Upper lobe of left lung (tissue), 6 donors: ENCODE results near the gene CPNE7. TPM values are rescaled to one million over a fixed set of nuclear protein-coding genes. Genes with fewer than 3 reads are reported as not detected.

Experiments used
- ATAC-seq, 2 donors: fragments of 200-7000 bp; cut with Tn5 transposase; one replicate each; pipeline ENCODE4 v1.9.1; 2022; ENCODE audit warnings: mild to moderate bottlenecking in 2 of 2, moderate library complexity in 2 of 2; ENCODE audit not compliant: low FRiP score in 2 of 2
- DNase-seq, 2 donors: peaks; one replicate each; pipeline ENCODE4 v3.0.0-alpha.2; 2019 to 2020
- H3K27ac ChIP-seq, 4 donors: fragments of 200-600 bp; sonication (generic); one replicate each; pipeline ENCODE4 v1.5.1; 2016 to 2019
- H3K27me3 ChIP-seq, 4 donors: fragments of 200-600 bp; sonication (generic); one replicate each; pipeline ENCODE4 v1.5.1; 2017 to 2019
- H3K36me3 ChIP-seq, 4 donors: fragments of 200-600 bp; sonication (generic); one replicate each; pipeline ENCODE4 v1.5.1; 2016 to 2019
- H3K4me1 ChIP-seq, 4 donors: fragments of 200-600 bp; sonication (generic); one replicate each; pipeline ENCODE4 v1.5.1; 2018 to 2019
- H3K4me3 ChIP-seq, 4 donors: fragments of 200-600 bp; sonication (generic); one replicate each; pipeline ENCODE4 v1.5.1; 2017 to 2019; ENCODE audit warnings: mild to moderate bottlenecking in 2 of 4, moderate library complexity in 1 of 4
- H3K9me3 ChIP-seq, 4 donors: fragments of 200-600 bp; sonication (generic); one replicate each; pipeline ENCODE4 v1.5.1; 2018 to 2019
- EP300 ChIP-seq, 4 donors: sonication (generic); formaldehyde crosslinking; IDR thresholded peaks; one replicate each; pipeline ENCODE4 v1.5.1; 2017; ENCODE audit warnings: antibody characterized with exemption in 4 of 4, control low read depth in 2 of 4
- POLR2A ChIP-seq, 4 donors: fragments of 450-650 bp; IDR thresholded peaks; one replicate each; pipeline ENCODE4 v1.5.1; 2016 to 2017; ENCODE audit warnings: antibody characterized with exemption in 4 of 4, mild to moderate bottlenecking in 2 of 4
- POLR2AphosphoS5 ChIP-seq, 2 donors: sonication (generic); formaldehyde crosslinking; IDR thresholded peaks; one replicate each; pipeline ENCODE4 v1.5.1; 2017; ENCODE audit warnings: antibody characterized with exemption in 2 of 2
- WGBS, 2 donors: methylation state at CpG; one replicate each; pipeline ENCODE4 v1.1.5; 2017 to 2018; 5-methylcytosine and 5-hydroxymethylcytosine counted together
- total RNA-seq, 6 donors: library from RNA; depleted of rRNA in 4 of 6; stranded (reverse); fragments of >200 nt in 4 of 6; gene quantifications; one replicate each; pipeline versions ENCODE4 v1.1.0 to v1.2.1, GENCODE V29; 2016 to 2021
- TF ChIP-seq, protein P1 (sequence below), 6 experiments: fragments of 450-650 bp in 4 of 6; fragments of 200-600 bp in 2 of 6; sonication (generic) in 2 of 6; IDR thresholded peaks; one replicate each; pipeline ENCODE4 v1.5.1; 2016 to 2019; ENCODE audit warnings: antibody characterized with exemption in 6 of 6
- donor health status: DM: no; HTN: no; CAD: no; lungs with moderate emphysema.
- donor health status: DM: no; HTN: yes; CAD: no; lungs with severe emphysema.

Gene CPNE7
- total RNA-seq, 6 donors from 2014 or later, result 1.4 to 14.7 (median 3.6) TPM; not detected in 2

- Histone ChIP-seq H3K4me3 (no peak overlapping the region), H3K27ac (no peak overlapping the region), H3K27me3 (no peaks in the 10 kb centered on the region), H3K4me1 (peaks cover 16 to 41% (median 27%) of the 10 kb centered on the region in 4 donors), H3K9me3 (no peaks in the 10 kb centered on the region), H3K36me3 (peaks cover 13 to 62% (median 45%) of the 10 kb centered on the region in 4 donors)
- 86 to 92% methylated on average over 16 to 17 of the region's 19 CpGs for WGBS, 2 donors
- no peak for TF ChIP-seq POLR2A (IDR thresholded peaks at IDR 0.05)
- TF ChIP-seq, protein P1, sequence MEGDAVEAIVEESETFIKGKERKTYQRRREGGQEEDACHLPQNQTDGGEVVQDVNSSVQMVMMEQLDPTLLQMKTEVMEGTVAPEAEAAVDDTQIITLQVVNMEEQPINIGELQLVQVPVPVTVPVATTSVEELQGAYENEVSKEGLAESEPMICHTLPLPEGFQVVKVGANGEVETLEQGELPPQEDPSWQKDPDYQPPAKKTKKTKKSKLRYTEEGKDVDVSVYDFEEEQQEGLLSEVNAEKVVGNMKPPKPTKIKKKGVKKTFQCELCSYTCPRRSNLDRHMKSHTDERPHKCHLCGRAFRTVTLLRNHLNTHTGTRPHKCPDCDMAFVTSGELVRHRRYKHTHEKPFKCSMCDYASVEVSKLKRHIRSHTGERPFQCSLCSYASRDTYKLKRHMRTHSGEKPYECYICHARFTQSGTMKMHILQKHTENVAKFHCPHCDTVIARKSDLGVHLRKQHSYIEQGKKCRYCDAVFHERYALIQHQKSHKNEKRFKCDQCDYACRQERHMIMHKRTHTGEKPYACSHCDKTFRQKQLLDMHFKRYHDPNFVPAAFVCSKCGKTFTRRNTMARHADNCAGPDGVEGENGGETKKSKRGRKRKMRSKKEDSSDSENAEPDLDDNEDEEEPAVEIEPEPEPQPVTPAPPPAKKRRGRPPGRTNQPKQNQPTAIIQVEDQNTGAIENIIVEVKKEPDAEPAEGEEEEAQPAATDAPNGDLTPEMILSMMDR (IDR thresholded peaks at IDR 0.05), result peak in 1 of 6 experiments; percentile 1
- DNase-seq, result no peak
- ATAC-seq, result no peak
Observed at GRCh38 chr16:89557690-89558490, 17.7 kb upstream of the CPNE7 start.

- H3K9me3 ChIP-seq, result no peaks in the 10 kb centered on the region
- H3K4me3 ChIP-seq, result peak within 1 kb of the TSS; percentile 64 to 87 (median 72)
- peak within 1 kb of the TSS; percentile 94 to 99 (median 98) for H3K27ac ChIP-seq
- 0 to 1% methylated on average over 30 to 42 of the region's 87 CpGs for WGBS, 2 donors
- ATAC-seq, result peak; percentile 96 to 97
- no peaks in the 10 kb centered on the region for H3K27me3 ChIP-seq
- DNase-seq, result peak; percentile 96
- peaks cover 20 to 58% (median 46%) of the 10 kb centered on the region in 4 donors for H3K36me3 ChIP-seq
- H3K4me1 ChIP-seq, result peaks cover 32 to 65% (median 48%) of the 10 kb centered on the region in 4 donors
- TF ChIP-seq POLR2A (IDR thresholded peaks at IDR 0.05) (peak; percentile 72 to 100 (median 97)), POLR2AphosphoS5 (IDR thresholded peaks at IDR 0.05) (peak; percentile 94 to 95), EP300 (IDR thresholded peaks at IDR 0.05) (peak in 1 of 4 donors; percentile 37)
- TF ChIP-seq, protein P1 (IDR thresholded peaks at IDR 0.05), result peak in 2 of 6 experiments; percentile 7 to 31
Observed at GRCh38 chr16:89560378-89561141, 15.0 kb upstream of the CPNE7 start, which contains the start of gene RPL13. RPL13 (plus strand) TSS chr16:89560682; CDS start chr16:89560960, 278 bp downstream.

DNA sequence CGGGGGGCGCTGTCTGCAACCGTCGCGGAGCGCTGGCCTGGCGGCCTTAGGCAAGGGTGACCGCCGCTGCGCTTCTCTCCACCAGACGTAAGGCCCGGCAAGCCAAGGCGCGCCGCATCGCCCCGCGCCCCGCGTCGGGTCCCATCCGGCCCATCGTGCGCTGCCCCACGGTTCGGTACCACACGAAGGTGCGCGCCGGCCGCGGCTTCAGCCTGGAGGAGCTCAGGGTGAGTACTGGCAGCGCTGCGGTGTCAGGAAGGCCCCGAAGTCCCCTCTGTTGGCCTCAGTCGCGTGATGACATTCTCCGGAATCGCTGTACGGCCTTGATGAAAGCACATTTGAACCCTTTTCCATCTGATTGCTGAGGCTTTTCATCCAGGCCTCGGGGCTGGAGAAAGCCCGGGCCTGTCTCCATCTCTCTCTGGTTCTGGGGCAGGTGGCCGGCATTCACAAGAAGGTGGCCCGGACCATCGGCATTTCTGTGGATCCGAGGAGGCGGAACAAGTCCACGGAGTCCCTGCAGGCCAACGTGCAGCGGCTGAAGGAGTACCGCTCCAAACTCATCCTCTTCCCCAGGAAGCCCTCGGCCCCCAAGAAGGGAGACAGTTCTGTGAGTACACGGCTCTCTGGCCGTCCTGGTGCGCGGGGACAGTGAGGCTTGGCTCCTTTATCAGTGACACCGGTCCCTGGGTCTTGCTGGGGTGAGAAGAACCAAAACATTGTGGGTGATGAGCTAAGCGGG is 14.2 kb upstream of the CPNE7 start:
- H3K9me3 ChIP-seq, result no peaks in the 10 kb centered on the region
- DNase-seq, result no peak
- H3K27me3 ChIP-seq, result no peaks in the 10 kb centered on the region
- WGBS, 2 donors, result 7 to 19% methylated on average over 6 to 35 of the region's 58 CpGs
- TF ChIP-seq, protein P1 (IDR thresholded peaks at IDR 0.05), result peak in 1 of 6 experiments; percentile 24
- no peak for TF ChIP-seq EP300 (IDR thresholded peaks at IDR 0.05)
- peak overlapping the region; percentile 64 to 87 (median 72) for H3K4me3 ChIP-seq
- peaks cover 15 to 50% (median 39%) of the 10 kb centered on the region in 4 donors for H3K36me3 ChIP-seq
- peak overlapping the region; percentile 94 to 99 (median 98) for H3K27ac ChIP-seq
- ATAC-seq, result peak in 1 of 2 donors; percentile 14
- peaks cover 36 to 72% (median 55%) of the 10 kb centered on the region in 4 donors for H3K4me1 ChIP-seq

- TF ChIP-seq, protein P1 (IDR thresholded peaks at IDR 0.05), result no peak
- TF ChIP-seq POLR2AphosphoS5 (IDR thresholded peaks at IDR 0.05), result no peak
- no peak for TF ChIP-seq POLR2A (IDR thresholded peaks at IDR 0.05)
- no peak for TF ChIP-seq EP300 (IDR thresholded peaks at IDR 0.05)
- Histone ChIP-seq H3K36me3 (peaks cover 15 to 43% (median 36%) of the 10 kb centered on the region in 4 donors), H3K4me1 (peaks cover 36 to 73% (median 56%) of the 10 kb centered on the region in 4 donors), H3K27ac (peak overlapping the region in 3 of 4 donors; percentile 94 to 98 (median 98)), H3K9me3 (no peaks in the 10 kb centered on the region), H3K27me3 (no peaks in the 10 kb centered on the region), H3K4me3 (peak overlapping the region; percentile 64 to 87 (median 72))
- peak in 1 of 2 donors; percentile 57 for DNase-seq
- WGBS, 2 donors, result 56 to 61% methylated on average over 20 to 23 of the region's 23 CpGs
- no peak for ATAC-seq
Observed at GRCh38 chr16:89561884-89562599, 13.5 kb upstream of the CPNE7 start.
